Cardiac muscle cell (in vitro differentiated cells and primary cell): ENCODE measurements around the gene CCNE1. TPM values are rescaled to one million over a fixed set of nuclear protein-coding genes. Genes with fewer than 3 reads are reported as not detected.

ENCODE experiments used
- DNase-seq, 2 donors: peaks; one replicate each; pipeline versions ENCODE4 v3.0.0 to v3.0.0-alpha.2; 2010 to 2017; ENCODE audit warnings: low read depth in 1 of 2, low spot score in 1 of 2
- H3K27ac ChIP-seq: fragments of 200-600 bp; sonication (generic); 2 replicates; pipeline ENCODE4 v1.5.1; 2016
- H3K27me3 ChIP-seq: fragments of 200-600 bp; sonication (generic); 2 replicates; pipeline ENCODE4 v1.6.0; 2016; ENCODE audit warnings: control low read depth
- H3K36me3 ChIP-seq: fragments of 200-600 bp; sonication (generic); 2 replicates; pipeline ENCODE4 v1.5.1; 2016; ENCODE audit warnings: control low read depth
- H3K4me1 ChIP-seq: fragments of 200-600 bp; sonication (generic); 2 replicates; pipeline ENCODE4 v1.8.1; 2017; ENCODE audit warnings: low read depth, mild to moderate bottlenecking, mixed run types
- H3K4me3 ChIP-seq: fragments of 200-600 bp; sonication (generic); 2 replicates; pipeline ENCODE4 v1.5.1; 2016; ENCODE audit warnings: mild to moderate bottlenecking
- H3K9me3 ChIP-seq: fragments of 200-600 bp; sonication (generic); 2 replicates; pipeline ENCODE4 v1.5.1; 2017; ENCODE audit warnings: low read depth, mild to moderate bottlenecking, control low read depth
- CTCF ChIP-seq: IDR thresholded peaks from 2 replicates; pipeline ENCODE4 v1.5.1; 2012; ENCODE audit warnings: low read depth, mild to moderate bottlenecking, low read length
- polyA plus RNA-seq: library from polyadenylated mRNA; unstranded; fragments of >200 nt; fragmentation: Nextera tagmentation; extraction: Ambion mirVana; gene quantifications from 2 replicates; pipeline ENCODE4 v1.2.1, GENCODE V29; 2016
- total RNA-seq: library from RNA; depleted of rRNA; stranded (reverse); fragments of >200 nt; gene quantifications from 2 replicates; pipeline ENCODE4 v1.2.3, GENCODE V29; 2016

Gene CCNE1
- 11.7 and 15.9 TPM in 2 replicates for total RNA-seq
- polyA plus RNA-seq, result 17.1 and 21.8 TPM in 2 replicates

GRCh38 chr19:29811125-29812079, at the start of gene CCNE1:
Gene CCNE1, plus strand, starts transcription at chr19:29811991. Its CDS starts 565 bp downstream, at chr19:29812556.
- no peaks in the 10 kb centered on the region for H3K9me3 ChIP-seq
- peak within 1 kb of the TSS; percentile 53 for H3K27ac ChIP-seq
- no peaks in the 10 kb centered on the region for H3K4me1 ChIP-seq
- H3K27me3 ChIP-seq, result no peaks in the 10 kb centered on the region
- TF ChIP-seq CTCF, result no peak
- peak within 1 kb of the TSS; percentile 70 for H3K4me3 ChIP-seq
- H3K36me3 ChIP-seq, result no peaks in the 10 kb centered on the region
- peak; percentile 93 to 94 for DNase-seq

GRCh38 chr19:29763196-29763595, 48.6 kb upstream of the CCNE1 start:
- no peaks in the 10 kb centered on the region for H3K9me3 ChIP-seq
- H3K4me1 ChIP-seq, result no peaks in the 10 kb centered on the region
- H3K4me3 ChIP-seq, result no peak overlapping the region
- H3K27me3 ChIP-seq, result no peaks in the 10 kb centered on the region
- TF ChIP-seq CTCF, result no peak
- no peak overlapping the region for H3K27ac ChIP-seq
- H3K36me3 ChIP-seq, result no peaks in the 10 kb centered on the region
- DNase-seq, result no peak

- no peak for TF ChIP-seq CTCF
- H3K4me1 ChIP-seq, result no peaks in the 10 kb centered on the region
- H3K9me3 ChIP-seq, result no peaks in the 10 kb centered on the region
- H3K4me3 ChIP-seq, result no peak overlapping the region
- H3K27me3 ChIP-seq, result no peaks in the 10 kb centered on the region
- no peaks in the 10 kb centered on the region for H3K36me3 ChIP-seq
- H3K27ac ChIP-seq, result no peak overlapping the region
- no peak for DNase-seq
These were observed 47.4 kb upstream of the CCNE1 start for GRCh38 chr19:29764361-29764760.

- H3K4me1 ChIP-seq, result no peaks in the 10 kb centered on the region
- no peak for TF ChIP-seq CTCF
- no peak overlapping the region for H3K4me3 ChIP-seq
- no peak for DNase-seq
- H3K27me3 ChIP-seq, result no peaks in the 10 kb centered on the region
- no peaks in the 10 kb centered on the region for H3K9me3 ChIP-seq
- no peaks in the 10 kb centered on the region for H3K36me3 ChIP-seq
- H3K27ac ChIP-seq, result no peak overlapping the region
These were observed 45.7 kb upstream of the CCNE1 start for GRCh38 chr19:29766100-29766499.

GRCh38 chr19:29767039-29767735, 44.6 kb upstream of the CCNE1 start:
- Histone ChIP-seq H3K4me3 (no peak overlapping the region), H3K9me3 (no peaks in the 10 kb centered on the region), H3K27ac (no peak overlapping the region), H3K4me1 (no peaks in the 10 kb centered on the region), H3K27me3 (no peaks in the 10 kb centered on the region), H3K36me3 (no peaks in the 10 kb centered on the region)
- no peak for DNase-seq
- TF ChIP-seq CTCF, result no peak
